NK-92 (cell line): ENCODE data around the gene RUSC1.

Source experiments
- DNase-seq: peaks from one replicate; lab custom pipeline; 2025; ENCODE audit not compliant: unreplicated experiment; lab: John Stamatoyannopoulos, UW

Gene RUSC1

DNA sequence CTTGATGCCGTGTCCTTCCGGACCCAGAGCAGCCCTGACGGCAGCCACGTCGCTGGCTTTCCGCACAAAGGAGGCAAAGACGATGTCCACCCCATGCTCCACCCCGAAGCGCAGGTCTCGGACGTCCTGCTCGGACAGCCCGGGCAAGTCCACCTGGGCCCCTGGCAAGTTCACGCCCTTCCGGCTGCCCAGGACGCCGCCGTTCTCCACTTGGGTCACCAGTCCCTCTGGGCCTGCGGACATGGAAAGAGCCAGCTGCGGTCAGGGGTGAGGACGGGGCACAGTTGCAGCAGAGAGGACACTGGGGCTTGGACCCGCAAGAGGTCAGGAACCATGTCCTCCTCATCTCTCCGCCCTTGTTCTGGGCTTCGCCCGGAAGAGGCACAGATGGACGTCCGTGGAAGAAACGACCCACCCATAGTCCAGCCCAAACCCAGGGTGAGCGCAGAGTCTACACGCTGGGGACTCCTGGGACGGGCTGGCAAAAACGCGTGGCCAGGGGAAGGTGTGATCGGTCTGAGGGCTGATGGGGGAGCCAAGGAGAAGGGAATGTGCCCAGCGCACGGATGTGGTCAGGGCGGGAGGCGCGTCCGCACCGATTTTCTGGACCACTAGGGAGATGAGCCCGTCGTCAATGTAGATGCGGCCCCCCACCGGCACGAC is 26.0 kb upstream of the RUSC1 start:
- DNase-seq: no peak

DNA sequence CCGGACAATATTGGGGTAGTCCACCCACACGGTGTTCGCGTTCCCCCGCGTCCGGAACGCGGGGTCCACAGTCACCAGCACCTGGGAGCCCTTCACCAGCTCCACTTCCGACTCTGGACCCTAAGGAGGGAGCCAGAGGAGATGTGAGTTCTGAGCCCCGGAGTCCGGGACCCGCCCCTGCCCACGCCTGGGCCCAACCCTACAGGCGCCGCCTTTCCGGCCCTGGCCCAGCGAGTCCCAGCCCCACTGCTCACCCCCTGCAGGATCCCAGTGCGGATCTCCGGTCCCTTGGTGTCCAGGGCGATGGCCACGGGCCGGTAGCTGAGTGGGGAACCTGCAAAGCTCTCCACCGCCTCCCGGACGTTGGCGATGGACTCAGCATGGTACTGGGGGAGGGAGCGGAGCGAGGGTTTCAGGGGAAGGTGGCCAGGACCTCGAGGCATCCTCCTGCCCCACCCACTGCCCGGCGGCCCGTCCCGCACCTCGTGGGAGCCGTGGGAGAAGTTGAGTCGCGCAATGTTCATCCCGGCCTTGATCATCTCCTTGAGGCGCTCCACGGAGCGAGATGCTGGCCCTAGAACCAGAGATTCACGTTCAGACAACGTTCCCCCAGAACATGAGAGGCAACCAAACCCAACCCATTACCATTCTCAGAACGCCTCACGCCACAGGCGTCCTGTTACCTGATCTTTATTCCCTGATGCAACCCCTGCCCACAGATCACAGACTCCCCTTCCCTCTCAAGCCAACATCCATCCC is 25.3 kb upstream of the RUSC1 start:
- no peak for DNase-seq

DNA sequence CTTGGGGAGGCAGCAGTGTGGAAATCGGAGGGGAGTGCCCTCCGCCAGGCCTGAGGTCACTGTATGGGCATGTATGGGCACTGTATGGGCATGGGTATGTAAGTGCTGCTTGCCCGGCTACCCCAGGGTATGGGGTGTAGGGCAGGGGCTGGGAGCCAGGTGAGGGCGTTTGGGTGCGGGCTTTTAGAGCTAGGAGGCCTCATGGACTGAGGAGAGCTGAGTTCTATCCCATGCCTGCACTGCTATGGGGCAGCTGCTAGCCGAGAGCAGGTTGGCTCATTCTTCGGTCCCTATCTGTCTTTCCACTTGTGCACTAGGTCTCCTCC is 24.8 kb upstream of the RUSC1 start:
- no peak for DNase-seq

DNA sequence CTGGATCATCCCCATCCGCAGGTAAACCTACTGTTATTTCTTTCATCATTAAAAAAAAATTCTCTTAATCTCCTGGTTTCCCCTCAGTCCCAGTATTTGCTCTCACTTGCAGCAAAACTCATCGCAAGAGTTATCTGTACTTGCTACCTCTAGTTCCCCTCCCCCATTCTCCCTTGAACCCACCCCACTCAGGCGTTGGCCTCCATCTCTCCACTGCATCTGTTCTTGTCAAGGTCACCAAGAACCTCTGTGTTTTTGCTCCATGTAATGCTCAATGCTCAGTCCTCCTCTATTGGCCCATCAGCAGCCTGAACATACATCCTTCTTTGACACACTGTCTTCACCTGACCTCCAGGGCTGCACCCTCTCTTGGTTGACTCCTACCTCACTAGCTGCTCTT is 24.0 kb upstream of the RUSC1 start:
- no peak for DNase-seq

DNA sequence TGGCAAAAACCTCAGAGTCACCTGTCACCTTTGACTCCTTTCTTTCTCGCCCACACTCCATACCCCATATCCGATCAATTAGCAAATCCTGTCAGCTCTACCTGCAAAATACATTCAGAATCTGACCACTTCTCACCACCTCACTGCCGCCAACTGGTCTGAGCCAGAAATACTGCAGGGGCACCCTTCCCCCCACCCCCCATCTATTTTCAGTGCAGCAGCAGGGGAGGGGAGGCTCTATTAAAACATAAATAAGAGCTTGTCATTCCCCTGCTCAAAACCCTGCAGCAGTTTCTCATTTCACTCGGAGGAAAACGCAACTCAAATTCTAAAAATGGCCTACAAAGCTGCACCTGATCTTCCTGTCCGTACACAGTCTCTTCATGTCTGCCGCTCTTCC is 23.3 kb upstream of the RUSC1 start:
- no peak for DNase-seq

DNA sequence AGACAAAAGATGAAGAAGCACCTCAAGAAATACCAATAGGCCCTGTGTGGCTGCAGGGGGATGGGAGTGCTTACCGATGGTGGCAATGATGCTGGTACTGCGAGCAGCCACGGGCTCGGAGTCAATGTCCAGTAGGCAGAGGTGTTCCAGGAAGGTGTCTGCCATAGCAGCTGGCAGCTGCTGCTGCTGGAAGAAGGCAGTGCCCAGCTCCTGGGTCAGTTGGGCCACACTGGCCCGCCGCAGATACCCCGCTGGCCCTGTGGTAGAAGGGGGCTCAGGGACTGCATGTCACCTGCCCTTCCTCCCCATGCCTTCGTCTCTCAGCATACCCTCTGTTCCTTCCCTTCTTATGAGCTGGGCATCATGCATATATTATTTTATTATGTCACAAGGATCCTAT is 20.7 kb upstream of the RUSC1 start:
- DNase-seq: no peak

DNA sequence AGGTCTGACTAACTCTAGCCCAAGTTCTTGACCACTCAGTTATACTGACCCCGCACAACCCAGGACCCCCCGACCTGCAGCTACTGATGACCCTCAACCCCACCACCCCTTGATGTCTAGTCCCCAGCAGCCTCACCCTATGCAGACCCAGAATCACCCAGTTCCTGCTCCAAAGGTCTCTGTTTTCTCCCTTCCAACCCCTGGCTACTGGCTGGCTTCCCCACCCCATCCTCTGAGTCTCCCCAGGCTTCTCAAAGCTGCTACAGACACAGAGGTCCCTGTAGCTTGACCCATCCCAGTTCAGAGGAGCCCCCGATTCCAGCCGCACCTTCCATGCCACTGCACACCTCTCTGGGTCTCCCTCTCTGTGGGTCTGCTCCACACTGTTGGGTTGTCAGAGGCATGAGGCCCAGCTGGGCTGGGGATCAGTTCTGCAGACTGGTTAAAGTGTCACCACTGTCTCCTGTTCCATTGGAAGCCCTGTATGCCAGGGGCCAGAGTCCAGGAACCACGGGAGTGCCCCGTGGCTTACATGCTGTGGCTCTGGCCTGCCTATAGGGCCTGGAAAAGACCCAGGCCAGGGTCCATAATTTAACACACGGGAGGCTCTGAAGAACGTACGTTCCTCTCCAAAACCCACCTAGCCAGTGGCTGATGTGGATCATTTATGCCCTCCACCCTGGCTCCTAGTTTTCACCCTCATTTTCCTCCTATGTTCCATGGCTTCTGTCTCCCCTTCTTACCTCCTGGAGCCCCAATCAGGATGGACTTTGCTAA is 20.0 kb upstream of the RUSC1 start:
- no peak for DNase-seq

DNA sequence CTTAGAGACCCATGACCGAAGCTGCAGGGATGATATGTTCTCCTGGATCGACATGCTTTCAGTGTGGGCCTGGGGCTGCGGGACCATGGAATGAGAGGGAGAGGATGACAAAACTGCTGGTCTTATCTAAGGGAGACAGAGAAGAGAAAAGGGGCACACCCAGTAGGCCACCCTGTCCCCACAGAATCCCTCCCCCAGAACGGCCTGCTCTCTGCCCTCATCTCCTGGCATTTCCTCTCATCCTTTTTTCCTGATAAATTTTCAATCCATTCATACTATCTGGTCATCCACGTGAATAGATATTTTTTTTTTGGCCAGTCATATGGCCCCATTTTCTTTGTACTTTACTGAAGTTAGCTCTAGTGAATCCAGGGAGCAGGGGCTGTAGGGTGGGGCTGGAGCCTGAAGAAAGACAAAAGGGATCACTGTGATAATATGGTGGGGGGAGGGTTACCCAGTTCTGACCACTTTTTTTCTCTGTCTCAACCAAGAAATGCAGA is 19.3 kb upstream of the RUSC1 start, which contains the start of gene PKLR:
Gene PKLR, minus strand, starts transcription at position 97 of the 500 bp plus-strand sequence. Its CDS starts 43 bp downstream, at position 54.
- no peak for DNase-seq

DNA sequence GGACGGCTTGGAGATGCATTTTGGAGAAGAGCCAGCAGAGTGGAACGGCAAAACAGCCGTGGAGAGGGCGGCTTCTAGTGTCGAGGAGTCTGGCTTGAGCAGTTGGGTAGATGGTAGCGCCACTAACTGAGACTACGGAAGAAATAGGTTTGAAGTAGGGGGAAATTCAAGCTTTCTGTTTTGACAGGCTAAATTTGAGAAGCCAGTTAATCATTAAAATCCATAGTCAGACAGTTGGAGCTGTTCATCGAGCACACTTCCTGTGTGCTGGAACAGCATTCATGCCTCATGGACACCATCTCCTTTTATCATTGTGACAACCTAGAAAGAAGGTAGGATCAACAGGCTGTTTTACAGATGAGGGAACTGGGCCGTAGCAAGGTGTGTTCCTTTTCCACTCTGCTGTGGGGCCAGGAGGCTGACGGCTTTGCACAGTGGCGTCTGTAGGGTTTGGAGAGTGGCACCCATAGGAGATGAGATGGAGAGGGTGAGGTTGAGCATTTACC is 16.1 kb upstream of the RUSC1 start:
- DNase-seq: no peak

DNA sequence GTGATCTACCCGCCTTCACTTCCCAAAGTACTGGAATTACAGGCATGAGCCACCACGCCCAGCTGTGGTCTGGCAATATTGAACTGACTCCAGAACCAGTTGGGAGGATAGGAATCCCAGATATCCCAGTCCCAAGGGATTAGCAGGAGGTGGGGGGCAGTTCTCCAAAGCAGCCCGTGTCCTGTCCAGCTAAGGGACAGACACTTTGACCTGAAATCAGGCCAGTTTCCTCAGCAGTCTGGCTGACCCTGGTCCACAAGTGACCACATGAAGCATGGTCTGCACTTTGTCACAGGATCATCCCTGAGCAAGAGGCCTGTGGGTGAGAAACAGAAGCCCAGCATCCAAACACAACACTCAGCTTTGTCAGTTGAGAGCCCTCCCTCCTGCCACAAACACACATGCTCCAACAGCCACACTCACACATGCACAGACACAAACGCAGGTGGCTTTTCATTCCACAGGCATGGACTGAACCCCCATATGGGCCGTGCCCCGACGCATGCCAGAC is 14.8 kb upstream of the RUSC1 start:
- DNase-seq: no peak

DNA sequence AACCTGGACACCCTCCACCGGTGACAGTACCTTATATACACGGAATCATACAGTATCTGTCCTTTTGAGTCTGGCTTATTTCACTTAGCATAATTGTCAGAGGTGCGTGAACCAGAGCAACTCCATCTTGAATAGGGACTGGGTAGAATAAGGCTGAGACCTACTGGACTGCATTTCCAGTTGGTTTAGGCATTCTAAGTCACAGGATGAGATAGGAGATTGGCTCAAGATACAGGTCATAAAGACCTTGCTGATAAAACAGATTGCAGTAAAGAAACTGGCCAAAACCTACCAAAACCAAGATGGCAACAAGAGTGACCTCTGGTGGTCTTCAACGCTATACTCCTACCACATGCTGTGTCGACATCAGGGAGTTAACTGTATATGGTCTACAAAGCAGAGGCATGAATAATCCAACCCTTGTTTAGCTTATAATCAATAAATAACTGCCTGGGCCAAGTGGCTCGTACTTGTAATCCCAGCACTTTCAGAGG is 13.4 kb upstream of the RUSC1 start:
- no peak for DNase-seq

DNA sequence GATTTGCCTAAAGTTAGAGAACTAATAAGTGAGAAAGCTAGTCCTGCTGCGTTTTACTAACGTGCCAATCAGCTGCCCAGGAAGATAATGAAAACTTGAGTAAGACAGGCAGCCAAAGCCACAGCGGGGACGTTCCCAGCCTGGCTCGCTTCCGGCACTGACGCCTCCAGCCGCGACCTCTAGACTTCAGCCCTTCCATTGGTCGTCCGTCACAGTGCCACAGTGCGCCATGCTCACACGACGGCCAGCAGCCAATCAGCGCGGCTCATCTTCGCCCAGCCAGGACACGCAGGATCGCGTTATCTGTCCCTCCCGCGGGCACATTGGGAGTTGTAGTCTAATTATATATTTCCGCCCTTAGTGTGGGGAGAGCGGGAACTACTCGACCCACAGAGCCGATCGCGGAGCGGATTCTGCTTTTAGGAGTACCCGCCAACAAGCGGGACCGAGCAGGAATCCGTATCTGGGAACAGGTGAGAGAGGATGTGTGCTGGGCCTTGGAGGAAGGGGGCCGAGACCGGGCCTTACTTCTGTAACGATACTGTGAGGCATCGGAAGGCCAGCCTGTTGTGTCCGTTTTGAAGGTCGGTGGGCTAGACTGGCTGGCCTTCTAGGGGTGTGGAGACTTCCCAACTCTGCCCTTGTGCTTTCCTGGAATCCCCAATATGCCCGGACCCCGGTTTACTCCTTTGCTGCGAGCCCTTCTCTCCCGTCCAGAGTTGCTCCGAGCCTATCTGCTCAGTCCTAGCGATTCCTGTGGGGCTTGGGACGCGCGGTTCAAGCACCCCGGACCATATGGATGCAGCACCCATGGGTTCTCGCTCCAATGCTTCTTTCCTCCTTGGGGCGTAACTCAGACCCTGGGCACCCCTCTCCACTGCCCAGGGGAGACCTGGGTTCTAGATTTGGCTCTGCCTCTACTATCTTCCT is 11.9 kb upstream of the RUSC1 start, which contains the start of gene FDPS:
Gene FDPS, plus strand, starts transcription at position 374 of the 930 bp plus-strand sequence. CDS start 924 bp downstream, outside the sequence.
- peak; percentile 86 for DNase-seq

DNA sequence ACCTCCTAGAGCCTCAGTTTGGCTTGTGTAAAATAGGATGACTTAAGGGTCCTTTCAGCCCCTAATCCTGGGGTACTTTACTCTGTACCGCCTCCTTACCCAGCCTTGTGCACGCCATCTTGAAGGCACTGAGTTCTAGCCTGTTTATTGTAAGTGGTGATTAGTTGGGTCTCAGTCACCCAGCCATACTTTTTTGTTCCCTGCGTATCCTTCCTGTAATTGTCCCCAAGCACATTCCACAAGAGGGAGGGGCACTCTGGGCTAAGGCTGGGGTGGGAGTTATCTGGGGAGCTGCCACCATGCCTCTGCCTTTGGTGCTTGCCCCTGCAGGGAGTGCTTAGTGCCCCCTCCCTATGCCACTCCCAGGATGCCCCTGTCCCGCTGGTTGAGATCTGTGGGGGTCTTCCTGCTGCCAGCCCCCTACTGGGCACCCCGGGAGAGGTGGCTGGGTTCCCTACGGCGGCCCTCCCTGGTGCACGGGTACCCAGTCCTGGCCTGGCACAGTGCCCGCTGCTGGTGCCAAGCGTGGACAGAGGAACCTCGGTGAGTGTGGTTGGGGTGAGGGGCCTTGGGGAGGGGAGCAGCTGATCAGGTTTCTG is 11.2 kb upstream of the RUSC1 start:
- DNase-seq: no peak

DNA sequence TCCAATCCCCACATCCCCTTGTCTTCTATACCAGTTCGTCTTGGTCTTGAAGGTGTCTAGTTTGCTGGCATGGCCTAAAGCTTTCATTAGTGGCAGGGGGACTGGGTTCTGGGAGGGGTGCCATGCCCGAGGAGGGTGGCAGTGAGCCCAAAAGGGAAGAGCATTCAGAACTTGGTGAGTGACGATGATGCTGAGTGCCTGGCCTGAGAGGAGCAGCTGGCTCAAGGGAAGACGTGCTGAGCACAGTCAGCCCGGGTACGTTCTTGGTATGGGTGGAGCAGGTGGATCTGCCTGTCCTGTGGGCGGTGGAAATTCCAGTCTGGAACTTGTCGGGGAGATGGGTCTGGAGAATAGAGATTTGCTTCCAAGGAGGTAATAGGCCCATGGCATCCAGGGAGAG is 7.4 kb upstream of the RUSC1 start:
- DNase-seq: no peak

DNA sequence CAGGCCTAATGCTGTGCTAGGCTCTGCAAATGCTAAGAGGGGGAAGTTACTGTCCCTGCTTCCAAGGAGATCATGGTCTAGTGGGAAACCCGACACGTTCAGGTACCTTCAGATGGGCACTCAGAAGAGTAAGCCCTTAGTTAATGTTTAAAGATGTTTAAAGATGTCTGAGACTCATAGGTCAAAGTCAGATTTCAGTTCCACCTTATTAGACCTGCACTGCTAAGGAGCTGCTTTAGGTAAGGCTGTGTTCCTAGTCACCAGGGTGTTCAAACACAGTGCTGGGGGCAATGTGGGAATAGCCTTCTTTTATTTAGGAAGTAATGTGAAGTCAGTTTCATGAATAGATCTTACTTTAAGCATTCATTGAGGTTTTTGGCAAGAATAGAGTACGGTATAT is 3.8 kb upstream of the RUSC1 start:
- DNase-seq: no peak

DNA sequence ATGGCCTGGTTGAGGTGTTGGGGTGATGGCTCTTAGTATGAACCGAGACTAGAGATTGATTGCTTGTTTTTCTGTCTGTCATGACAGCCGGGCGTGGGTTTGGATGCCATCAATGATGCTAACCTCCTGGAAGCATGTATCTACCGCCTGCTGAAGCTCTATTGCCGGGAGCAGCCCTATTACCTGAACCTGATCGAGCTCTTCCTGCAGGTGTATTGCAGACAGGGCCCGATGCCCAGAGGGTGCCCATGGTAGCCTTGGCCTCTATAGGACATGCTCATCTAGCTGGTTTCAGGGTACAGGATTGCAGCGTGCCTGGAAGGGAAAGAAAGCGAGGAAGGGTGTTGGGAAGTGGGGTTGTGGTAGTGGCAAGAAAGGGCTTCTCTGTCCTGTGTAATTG is 2.6 kb upstream of the RUSC1 start:
- no peak for DNase-seq

DNA sequence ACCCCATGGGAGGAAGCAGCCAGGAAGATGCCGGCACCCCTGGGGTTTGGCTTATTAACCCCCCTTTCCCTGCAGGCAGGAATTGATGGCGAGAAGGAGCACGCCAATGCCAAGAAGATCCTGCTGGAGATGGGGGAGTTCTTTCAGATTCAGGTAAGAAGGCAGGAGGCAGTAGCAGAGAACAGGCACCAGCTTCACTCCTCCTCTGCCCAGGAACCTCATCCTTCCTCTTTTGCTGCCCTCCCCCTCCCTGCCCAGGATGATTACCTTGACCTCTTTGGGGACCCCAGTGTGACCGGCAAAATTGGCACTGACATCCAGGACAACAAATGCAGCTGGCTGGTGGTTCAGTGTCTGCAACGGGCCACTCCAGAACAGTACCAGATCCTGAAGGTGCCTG is 1.2 kb upstream of the RUSC1 start:
- no peak for DNase-seq

DNA sequence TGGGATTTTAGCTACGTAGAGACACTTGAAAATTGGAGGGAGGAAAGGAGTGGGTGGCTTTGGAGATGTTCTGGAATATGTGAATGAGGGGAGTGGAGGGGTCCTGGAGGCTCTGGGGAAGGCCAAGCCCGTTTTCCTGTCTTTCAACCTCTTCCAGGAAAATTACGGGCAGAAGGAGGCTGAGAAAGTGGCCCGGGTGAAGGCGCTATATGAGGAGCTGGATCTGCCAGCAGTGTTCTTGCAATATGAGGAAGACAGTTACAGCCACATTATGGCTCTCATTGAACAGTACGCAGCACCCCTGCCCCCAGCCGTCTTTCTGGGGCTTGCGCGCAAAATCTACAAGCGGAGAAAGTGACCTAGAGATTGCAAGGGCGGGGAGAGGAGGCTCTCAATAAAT is 442 bp upstream of the RUSC1 start:
- no peak for DNase-seq

DNA sequence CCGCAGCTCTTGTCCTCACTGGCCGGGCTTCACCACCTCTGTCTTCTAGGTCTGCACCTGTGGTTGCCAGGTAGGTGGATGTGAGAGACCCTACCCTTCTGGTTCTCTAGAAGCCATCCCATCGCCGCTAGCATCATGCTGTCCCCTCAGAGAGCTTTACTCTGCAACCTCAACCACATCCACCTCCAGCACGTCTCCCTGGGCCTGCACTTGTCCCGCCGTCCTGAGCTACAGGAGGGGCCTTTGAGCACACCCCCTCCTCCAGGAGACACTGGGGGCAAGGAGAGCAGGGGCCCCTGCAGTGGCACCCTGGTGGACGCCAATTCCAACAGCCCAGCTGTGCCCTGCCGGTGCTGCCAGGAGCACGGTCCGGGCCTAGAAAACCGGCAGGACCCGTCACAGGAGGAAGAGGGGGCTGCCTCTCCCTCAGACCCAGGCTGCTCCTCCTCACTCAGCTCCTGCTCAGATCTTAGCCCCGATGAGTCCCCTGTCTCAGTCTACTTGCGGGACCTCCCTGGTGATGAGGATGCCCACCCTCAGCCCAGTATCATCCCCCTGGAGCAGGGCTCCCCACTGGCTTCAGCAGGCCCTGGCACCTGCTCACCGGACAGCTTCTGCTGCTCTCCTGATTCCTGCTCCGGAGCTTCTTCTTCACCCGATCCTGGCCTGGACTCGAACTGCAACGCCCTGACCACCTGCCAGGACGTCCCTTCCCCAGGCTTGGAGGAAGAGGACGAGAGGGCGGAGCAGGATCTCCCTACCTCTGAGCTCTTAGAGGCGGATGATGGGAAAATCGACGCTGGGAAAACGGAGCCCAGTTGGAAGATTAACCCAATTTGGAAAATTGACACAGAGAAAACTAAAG is 1.2 kb downstream of the RUSC1 start:
- DNase-seq: no peak
